HUES6 (cell line): ENCODE data around the gene TJP1.
"Not testable (repeated sequence)": the region's sequence is repeated elsewhere in the genome, so short reads cannot be mapped to it uniquely, and the experiment has no call there.

ENCODE experiments used
- H3K27ac ChIP-seq: 2 replicates; pipeline ENCODE4 v1.7.0; 2013; ENCODE audit warnings: low read depth, mild to moderate bottlenecking, low read length, inconsistent platforms
- H3K27me3 ChIP-seq: 2 replicates; pipeline ENCODE4 v1.6.1; 2013; ENCODE audit warnings: low read length; ENCODE audit not compliant: control insufficient read depth, insufficient read depth
- H3K36me3 ChIP-seq: 2 replicates; pipeline ENCODE4 v1.6.1; 2013; ENCODE audit warnings: low read length; ENCODE audit not compliant: control insufficient read depth, insufficient read depth
- H3K4me1 ChIP-seq: 2 replicates; pipeline ENCODE4 v1.6.1; 2013; ENCODE audit warnings: low read length; ENCODE audit not compliant: control insufficient read depth, insufficient read depth
- H3K4me3 ChIP-seq: 2 replicates; pipeline ENCODE4 v1.5.1; 2013; ENCODE audit warnings: low read depth, low read length
- H3K9ac ChIP-seq: one replicate; pipeline ENCODE4 v1.6.1; 2013; ENCODE audit warnings: mild to moderate bottlenecking, low read length
- H3K9me3 ChIP-seq: 2 replicates; pipeline ENCODE4 v1.6.1; 2013; ENCODE audit warnings: low read depth, low read length; ENCODE audit not compliant: control insufficient read depth, insufficient read depth

The TJP1 gene

GRCh38 chr15:29700296-29700695 lies 122.0 kb downstream of the TJP1 start:
- Histone ChIP-seq H3K4me3 (no peak overlapping the region), H3K9ac (no peak overlapping the region), H3K9me3 (no peaks in the 10 kb centered on the region), H3K27ac (no peak overlapping the region), H3K4me1 (no peaks in the 10 kb centered on the region), H3K27me3 (no peaks in the 10 kb centered on the region), H3K36me3 (peaks cover 66% of the 10 kb centered on the region)

- no peaks in the 10 kb centered on the region for H3K27me3 ChIP-seq
- no peak overlapping the region for H3K27ac ChIP-seq
- no peak overlapping the region for H3K4me3 ChIP-seq
- peaks cover 61% of the 10 kb centered on the region for H3K36me3 ChIP-seq
- no peaks in the 10 kb centered on the region for H3K9me3 ChIP-seq
- no peaks in the 10 kb centered on the region for H3K4me1 ChIP-seq
- H3K9ac ChIP-seq = no peak overlapping the region
These were observed 122.5 kb downstream of the TJP1 start for GRCh38 chr15:29699791-29700190.

- H3K27ac ChIP-seq = no peak overlapping the region
These were observed 124.1 kb downstream of the TJP1 start for GRCh38 chr15:29698030-29698701.

GRCh38 chr15:29696950-29697738 lies 125.1 kb downstream of the TJP1 start:
- peaks cover 36% of the 10 kb centered on the region for H3K36me3 ChIP-seq
- no peak overlapping the region for H3K4me3 ChIP-seq
- H3K4me1 ChIP-seq = no peaks in the 10 kb centered on the region
- H3K27ac ChIP-seq = no peak overlapping the region
- no peak overlapping the region for H3K9ac ChIP-seq
- no peaks in the 10 kb centered on the region for H3K9me3 ChIP-seq
- no peaks in the 10 kb centered on the region for H3K27me3 ChIP-seq

More at GRCh38 chr15:29698030-29698701, 124.1 kb downstream of the TJP1 start:
- Histone ChIP-seq H3K4me3 (no peak overlapping the region), H3K4me1 (no peaks in the 10 kb centered on the region), H3K9ac (no peak overlapping the region), H3K27me3 (no peaks in the 10 kb centered on the region), H3K36me3 (peaks cover 46% of the 10 kb centered on the region), H3K9me3 (no peaks in the 10 kb centered on the region)

- not testable (repeated sequence) for H3K27ac ChIP-seq, H3K4me3 ChIP-seq
These were observed 125.8 kb downstream of the TJP1 start for GRCh38 chr15:29696506-29696905.

GRCh38 chr15:29695489-29696167 lies 126.6 kb downstream of the TJP1 start:
- H3K36me3 ChIP-seq = peaks cover 21% of the 10 kb centered on the region
- H3K9ac ChIP-seq = no peak overlapping the region
- H3K27me3 ChIP-seq = no peaks in the 10 kb centered on the region
- no peak overlapping the region for H3K4me3 ChIP-seq
- peaks cover 4% of the 10 kb centered on the region; the same call in 1 of the 2 replicates for H3K4me1 ChIP-seq
- no peaks in the 10 kb centered on the region for H3K9me3 ChIP-seq
- H3K27ac ChIP-seq = no peak overlapping the region

More at GRCh38 chr15:29696506-29696905, 125.8 kb downstream of the TJP1 start:
- H3K27me3 ChIP-seq, H3K9ac ChIP-seq, H3K9me3 ChIP-seq, H3K4me1 ChIP-seq: not testable (repeated sequence)
- H3K36me3 ChIP-seq = peaks cover 30% of the 10 kb centered on the region

GRCh38 chr15:29693225-29693624 lies 129.0 kb downstream of the TJP1 start:
- Histone ChIP-seq H3K9ac (no peak overlapping the region), H3K27me3 (no peaks in the 10 kb centered on the region)

GRCh38 chr15:29692527-29692926 lies 129.7 kb downstream of the TJP1 start:
- no peak overlapping the region for H3K9ac ChIP-seq
- H3K4me1 ChIP-seq = peaks cover 4% of the 10 kb centered on the region; the same call in 1 of the 2 replicates
- H3K9me3 ChIP-seq = no peaks in the 10 kb centered on the region
- H3K27me3 ChIP-seq = no peaks in the 10 kb centered on the region
- no peak overlapping the region for H3K27ac ChIP-seq
- no peak overlapping the region for H3K4me3 ChIP-seq
- no peaks in the 10 kb centered on the region for H3K36me3 ChIP-seq

More at GRCh38 chr15:29693225-29693624, 129.0 kb downstream of the TJP1 start:
- no peak overlapping the region for H3K4me3 ChIP-seq
- H3K4me1 ChIP-seq = peaks cover 4% of the 10 kb centered on the region; the same call in 1 of the 2 replicates
- no peaks in the 10 kb centered on the region for H3K36me3 ChIP-seq
- H3K9me3 ChIP-seq = no peaks in the 10 kb centered on the region
- H3K27ac ChIP-seq = no peak overlapping the region

- Histone ChIP-seq H3K9ac (no peak overlapping the region), H3K36me3 (no peaks in the 10 kb centered on the region), H3K4me3 (no peak overlapping the region), H3K9me3 (no peaks in the 10 kb centered on the region), H3K27me3 (no peaks in the 10 kb centered on the region), H3K27ac (no peak overlapping the region), H3K4me1 (peaks cover 4% of the 10 kb centered on the region; the same call in 1 of the 2 replicates)
These were observed 131.3 kb downstream of the TJP1 start for GRCh38 chr15:29690765-29691475.

- Histone ChIP-seq H3K4me1 (peaks cover 4% of the 10 kb centered on the region; the same call in 1 of the 2 replicates), H3K36me3 (no peaks in the 10 kb centered on the region), H3K27ac (no peak overlapping the region), H3K9me3 (no peaks in the 10 kb centered on the region), H3K9ac (no peak overlapping the region), H3K4me3 (no peak overlapping the region), H3K27me3 (no peaks in the 10 kb centered on the region)
These were observed 132.8 kb downstream of the TJP1 start for GRCh38 chr15:29689287-29689986.
